Endothelial cell of umbilical vein (primary cell): ENCODE data around the gene DCC.

Experiments used
- MYC ChIP-seq: IDR thresholded peaks from one replicate; pipeline ENCODE4 v1.6.1; 2011; ENCODE audit warnings: mild to moderate bottlenecking, low read depth, low read length
- POLR2A ChIP-seq: IDR thresholded peaks from 2 replicates; pipeline ENCODE4 v1.6.1; 2012; ENCODE audit warnings: low read depth, mild to moderate bottlenecking, control low read depth, low read length
- TF ChIP-seq, protein P1 (sequence below): IDR thresholded peaks from 2 replicates; pipeline ENCODE4 v1.6.1; 2011; ENCODE audit not compliant: insufficient read depth, insufficient read length

DNA sequence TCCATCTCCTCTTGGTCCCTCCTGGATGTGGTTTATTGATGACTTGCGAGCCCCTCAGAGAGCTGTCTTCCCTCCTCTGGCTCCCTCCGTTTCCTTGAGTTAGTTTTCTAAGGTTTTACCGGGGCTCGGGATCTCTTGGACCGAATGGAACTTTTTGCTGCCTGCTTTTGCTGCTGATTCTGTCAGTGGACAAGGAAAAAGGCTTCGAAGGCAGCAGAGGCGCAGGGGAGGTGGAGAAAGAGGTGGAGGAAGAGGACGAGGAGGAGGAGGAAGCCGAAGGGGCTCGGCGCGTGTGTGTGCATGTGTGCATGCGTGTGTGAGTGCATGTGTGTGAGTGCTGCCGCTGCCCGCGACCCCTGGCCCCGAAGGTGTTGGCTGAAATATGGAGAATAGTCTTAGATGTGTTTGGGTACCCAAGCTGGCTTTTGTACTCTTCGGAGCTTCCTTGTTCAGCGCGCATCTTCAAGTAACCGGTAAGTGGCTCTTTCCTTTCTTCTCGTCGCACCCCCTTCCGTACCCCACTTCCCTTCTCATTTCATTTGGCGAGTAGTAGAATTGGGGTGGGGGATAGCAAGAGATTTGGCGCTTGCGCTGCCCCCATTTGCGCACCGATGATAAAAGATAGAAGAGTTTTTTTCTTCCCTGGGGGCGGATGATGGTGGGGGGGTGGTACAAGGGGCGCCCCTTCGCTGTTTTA is 557 bp downstream of the DCC start:
- no peak for TF ChIP-seq POLR2A
- TF ChIP-seq, protein P1, sequence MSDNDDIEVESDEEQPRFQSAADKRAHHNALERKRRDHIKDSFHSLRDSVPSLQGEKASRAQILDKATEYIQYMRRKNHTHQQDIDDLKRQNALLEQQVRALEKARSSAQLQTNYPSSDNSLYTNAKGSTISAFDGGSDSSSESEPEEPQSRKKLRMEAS: no peak
- TF ChIP-seq MYC: no peak
